GM12878 (cell line): ENCODE results near the gene MALT1.

ENCODE experiments used
- CTCF ChIP-seq, 3 experiments: IDR thresholded peaks in 2 of 3; conservative IDR thresholded peaks in 1 of 3; 2 replicates each; pipeline ENCODE4 v1.5.1; 2011; ENCODE audit warnings: low read depth in 3 of 3, low read length in 3 of 3, mild to moderate bottlenecking in 3 of 3, control low read depth in 2 of 3, moderate library complexity in 2 of 3, inconsistent platforms in 1 of 3, mixed read lengths in 1 of 3; ENCODE audit not compliant: control insufficient read depth in 2 of 3, insufficient read depth in 1 of 3; ENCODE audit errors: extremely low read depth in 1 of 3
- EP300 ChIP-seq, 2 experiments: fragments of 150-350 bp in 1 of 2; IDR thresholded peaks; 2 replicates each; pipeline ENCODE4 v1.6.1; 2011 to 2012; ENCODE audit warnings: low read depth in 2 of 2, low read length in 2 of 2, borderline replicate concordance in 1 of 2, improper control_type of control experiment in 1 of 2, inconsistent platforms in 1 of 2; ENCODE audit not compliant: control insufficient read depth in 1 of 2
- POLR2A ChIP-seq: IDR thresholded peaks from 2 replicates; pipeline ENCODE4 v1.6.1; 2011; ENCODE audit warnings: low read depth, mild to moderate bottlenecking, low read length

- TF ChIP-seq EP300 (IDR thresholded peaks at IDR 0.05; ENCODE audit: borderline replicate concordance in 1 of 2, control insufficient read depth in 1 of 2, low read depth in 2 of 2, low read length in 2 of 2) (no peak), CTCF (IDR thresholded peaks at IDR 0.05 in 2 of 3, conservative IDR thresholded peaks at IDR 0.05 in 1 of 3; ENCODE audit: control insufficient read depth in 2 of 3, extremely low read depth in 1 of 3, insufficient read depth in 1 of 3, low read depth in 3 of 3, low read length in 3 of 3) (no peak), POLR2A (no peak)
These were observed 30.2 kb upstream of the MALT1 start for GRCh38 chr18:58640891-58641610.
